DMS79 treated with DMSO at 0.1 percent for 48 hours (cell line): Measurements from ENCODE around the gene SLC38A1.

Experiments
- DNase-seq: peaks from one replicate; lab custom pipeline; 2025; lab: John Stamatoyannopoulos, UW

SLC38A1 gene

GRCh38 chr12:46230983-46231382 lies 37.9 kb downstream of the SLC38A1 start:
- DNase-seq, result no peak

- no peak for DNase-seq
Measured at GRCh38 chr12:46230306-46230705, 38.5 kb downstream of the SLC38A1 start.

- DNase-seq, result no peak
Measured at GRCh38 chr12:46227616-46228015, 41.2 kb downstream of the SLC38A1 start.

GRCh38 chr12:46224386-46224785 lies 44.5 kb downstream of the SLC38A1 start:
- DNase-seq, result no peak

GRCh38 chr12:46223047-46223446 lies 45.8 kb downstream of the SLC38A1 start:
- DNase-seq, result no peak

- DNase-seq, result no peak
Measured at GRCh38 chr12:46222636-46223035, 46.2 kb downstream of the SLC38A1 start.

- DNase-seq, result no peak
Measured at GRCh38 chr12:46221255-46222128, 47.4 kb downstream of the SLC38A1 start.

- no peak for DNase-seq
Measured at GRCh38 chr12:46219877-46220655, 48.8 kb downstream of the SLC38A1 start.

- no peak for DNase-seq
Measured at GRCh38 chr12:46219132-46219876, 49.5 kb downstream of the SLC38A1 start.

GRCh38 chr12:46218322-46219095 lies 50.3 kb downstream of the SLC38A1 start:
- no peak for DNase-seq

- DNase-seq, result no peak
Measured at GRCh38 chr12:46217541-46218321, 51.1 kb downstream of the SLC38A1 start.

- no peak for DNase-seq
Measured at GRCh38 chr12:46214668-46215436, 54.0 kb downstream of the SLC38A1 start.

- no peak for DNase-seq
Measured at GRCh38 chr12:46212108-46212982, 56.5 kb downstream of the SLC38A1 start.

GRCh38 chr12:46210873-46211439 lies 57.9 kb downstream of the SLC38A1 start:
- no peak for DNase-seq

GRCh38 chr12:46209914-46210872 lies 58.6 kb downstream of the SLC38A1 start:
- DNase-seq, result peak; percentile 94

- DNase-seq, result peak; percentile 36
Measured at GRCh38 chr12:46209170-46209569, 59.7 kb downstream of the SLC38A1 start.

GRCh38 chr12:46208370-46208769 lies 60.5 kb downstream of the SLC38A1 start:
- DNase-seq, result peak; percentile 46
